ENCODE measurements around the gene TNFAIP3. TPM values are rescaled to one million over a fixed set of nuclear protein-coding genes. Genes with fewer than 3 reads are reported as not detected.

Gene TNFAIP3
- total and polyA plus RNA-seq, 2 of the 8 experiments (the other 6 are each of a cell fraction or from before 2014, with no cell fraction given) = 1.6 to 2.0 TPM

DNA sequence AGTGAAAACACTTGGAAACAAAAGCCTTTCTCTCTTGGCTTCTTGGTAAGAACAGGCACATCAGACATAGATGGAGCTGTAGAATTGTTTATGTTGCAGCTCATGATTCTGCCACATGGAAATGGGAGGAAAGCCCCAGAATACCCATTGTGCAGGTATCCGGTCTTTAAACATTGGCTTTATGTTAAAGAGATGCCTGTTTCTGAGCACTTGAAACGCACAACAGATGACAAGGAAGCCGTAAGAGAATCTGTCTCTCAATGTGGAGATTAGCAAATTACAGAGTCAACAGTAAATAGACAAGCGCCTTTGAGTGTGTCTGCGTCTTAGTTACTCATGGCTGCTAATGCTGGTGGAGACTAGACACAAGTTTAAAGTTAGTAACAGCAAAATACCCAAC lies 10.5 kb downstream of the TNFAIP3 start:
- TF ChIP-seq CTBP2 (IDR thresholded peaks at IDR 0.05; ENCODE audit: borderline replicate concordance, insufficient read depth, insufficient read length, low read length) = no peak
- no peak for TF ChIP-seq RFX5 (IDR thresholded peaks at IDR 0.05; ENCODE audit: borderline replicate concordance, low read depth, low read length)
- TF ChIP-seq NRF1 (IDR thresholded peaks at IDR 0.05; ENCODE audit: low read depth, low read length) = no peak
- TF ChIP-seq TCF12 (IDR thresholded peaks at IDR 0.05; ENCODE audit: low read depth, low read length) = no peak
- no peak for TF ChIP-seq TBP (IDR thresholded peaks at IDR 0.05; ENCODE audit: low read depth, low read length)
- no peak for TF ChIP-seq CHD2 (IDR thresholded peaks at IDR 0.05; ENCODE audit: low read length)
- TF ChIP-seq EP300 (IDR thresholded peaks at IDR 0.05; ENCODE audit: borderline replicate concordance in 1 of 2, low read depth in 2 of 2, low read length in 2 of 2) = no peak
- DNase-seq (ENCODE audit: low read depth in 1 of 2, low spot score in 2 of 2) = no peak
- Histone ChIP-seq H3K79me2 (ENCODE audit: control insufficient read depth in 1 of 2, insufficient read depth in 2 of 2, low read length in 2 of 2) (no peaks in the 10 kb centered on the region), H3K4me1 (replicated peaks in 1 of 4; ENCODE audit: control insufficient read depth in 3 of 4, insufficient read depth in 4 of 4, low read length in 3 of 4) (peaks cover 0 to 11% (median 5%) of the 10 kb centered on the region in 4 experiments; a peak in 4 of 7 replicates), H3K4me3 (ENCODE audit: extremely low read depth in 1 of 4, insufficient read depth in 2 of 4, low read depth in 3 of 4, low read length in 4 of 4) (no peak overlapping the region), H4K8ac (ENCODE audit: extremely low read depth, insufficient read depth, low read length) (no peak overlapping the region), H3K27me3 (replicated peaks in 1 of 4; ENCODE audit: control insufficient read depth in 3 of 4, extremely low read depth in 1 of 4, insufficient read depth in 3 of 4, low read length in 3 of 4) (no peaks in the 10 kb centered on the region), H4K91ac (replicated peaks; ENCODE audit: insufficient read length, low read length) (no peak overlapping the region), H2BK120ac (replicated peaks; ENCODE audit: low read depth, low read length) (no peak overlapping the region), H4K5ac (ENCODE audit: insufficient read length, low read depth, low read length) (no peak overlapping the region), H3K23ac (ENCODE audit: insufficient read length) (no peak overlapping the region), H3K14ac (ENCODE audit: insufficient read length) (no peak overlapping the region), H3K36me3 (ENCODE audit: control insufficient read depth in 2 of 4, insufficient read depth in 4 of 4, low read length in 3 of 4) (peaks cover 4 to 20% (median 7%) of the 10 kb centered on the region in 4 experiments; a peak in 5 of 8 replicates), H3K23me2 (ENCODE audit: low read depth, low read length) (no peaks in the 10 kb centered on the region), H4K20me1 (replicated peaks in 1 of 2; ENCODE audit: control insufficient read depth in 1 of 2, insufficient read depth in 2 of 2, low read length in 2 of 2) (no peaks in the 10 kb centered on the region), H2AK5ac (ENCODE audit: low read depth, low read length) (no peak overlapping the region), H2BK20ac (ENCODE audit: low read length) (no peak overlapping the region), H3K56ac (replicated peaks; ENCODE audit: insufficient read length, low read depth, low read length) (no peak overlapping the region), H2BK12ac (ENCODE audit: low read depth, low read length) (no peak overlapping the region), H2BK5ac (ENCODE audit: low read depth, low read length) (no peak overlapping the region), H3K9me3 (ENCODE audit: insufficient read depth in 2 of 2, low read depth in 1 of 2, low read length in 1 of 2) (no peaks in the 10 kb centered on the region), H2AFZ (ENCODE audit: low read length) (no peak overlapping the region), H3K4me2 (ENCODE audit: insufficient read depth in 1 of 2, low read depth in 2 of 2, low read length in 2 of 2) (no peak overlapping the region), H3K9ac (replicated peaks in 1 of 4; ENCODE audit: extremely low read depth in 1 of 4, low read depth in 3 of 4, low read length in 3 of 4) (no peak overlapping the region), H2BK15ac (ENCODE audit: low read length) (no peak overlapping the region), H3K18ac (ENCODE audit: extremely low read depth, low read length) (no peak overlapping the region), H3K79me1 (ENCODE audit: low read depth, low read length) (no peaks in the 10 kb centered on the region; the same call in 1 of the 2 replicates), H3K4ac (replicated peaks; ENCODE audit: insufficient read length, low read depth, low read length) (no peak overlapping the region), H3K27ac (ENCODE audit: low read depth, low read length) (no peak overlapping the region)
- ChIA-PET POLR2A (ENCODE audit: partially characterized antibody) (no interaction called here), CTCF (ENCODE audit: partially characterized antibody) (interaction anchor here (0.7 to 4.8 kb wide), 8 partner anchors 8 to 173 kb away, joined by 3 to 52 read pairs (median 8); partner anchors contain the start of gene TNFAIP3)
- no peak for FAIRE-seq
- WGBS, 2 experiments (ENCODE audit: extremely low coverage in 1 of 2, insufficient coverage in 1 of 2, insufficient read length in 1 of 2, insufficient replicate concordance in 2 of 2, low coverage in 1 of 2, low lambda C conversion rate in 2 of 2, missing lambda C conversion rate in 1 of 2) = 91% methylated on average over 5 of the region's 5 CpGs; no CpG with 5 or more reads in 1 of the 2 experiments
